ENCODE data around the gene PTCD1.
"Not testable (repeated sequence)": the region's sequence is repeated elsewhere in the genome, so short reads cannot be mapped to it uniquely, and the experiment has no call there.

The PTCD1 gene

GRCh38 chr7:99394188-99394502 is 44.5 kb downstream of the PTCD1 start:
- H3K4me1 ChIP-seq (ENCODE audit: control insufficient read depth in 1 of 2, insufficient read depth in 2 of 2, low read length in 2 of 2) = peaks cover 9 to 17% of the 10 kb centered on the region in 2 donors
- H3K4me3 ChIP-seq (ENCODE audit: low read depth in 1 of 2, low read length in 2 of 2) = no peak overlapping the region
- H3K27me3 ChIP-seq (ENCODE audit: low read depth, low read length) = no peaks in the 10 kb centered on the region
- no peak overlapping the region for H3K27ac ChIP-seq (ENCODE audit: low read length)
- no peaks in the 10 kb centered on the region for H3K9me3 ChIP-seq (ENCODE audit: control insufficient read depth in 1 of 2, low read length in 2 of 2)
- H3K36me3 ChIP-seq (ENCODE audit: control insufficient read depth in 1 of 2, insufficient read depth in 2 of 2, low read length in 2 of 2) = peaks cover 53 to 64% of the 10 kb centered on the region in 2 donors

- Histone ChIP-seq H3K4me1 (ENCODE audit: control insufficient read depth in 1 of 2, insufficient read depth in 2 of 2, low read length in 2 of 2) (peaks cover 9 to 17% of the 10 kb centered on the region in 2 donors), H3K27ac (ENCODE audit: low read length) (peak overlapping the region; percentile 7), H3K36me3 (ENCODE audit: control insufficient read depth in 1 of 2, insufficient read depth in 2 of 2, low read length in 2 of 2) (peaks cover 48 to 60% of the 10 kb centered on the region in 2 donors), H3K27me3 (ENCODE audit: low read depth, low read length) (no peaks in the 10 kb centered on the region), H3K9me3 (ENCODE audit: control insufficient read depth in 1 of 2, low read length in 2 of 2) (no peaks in the 10 kb centered on the region), H3K4me3 (ENCODE audit: low read depth in 1 of 2, low read length in 2 of 2) (peak overlapping the region; percentile 42 to 79)
Observed at GRCh38 chr7:99393355-99394187, 45.0 kb downstream of the PTCD1 start.

DNA sequence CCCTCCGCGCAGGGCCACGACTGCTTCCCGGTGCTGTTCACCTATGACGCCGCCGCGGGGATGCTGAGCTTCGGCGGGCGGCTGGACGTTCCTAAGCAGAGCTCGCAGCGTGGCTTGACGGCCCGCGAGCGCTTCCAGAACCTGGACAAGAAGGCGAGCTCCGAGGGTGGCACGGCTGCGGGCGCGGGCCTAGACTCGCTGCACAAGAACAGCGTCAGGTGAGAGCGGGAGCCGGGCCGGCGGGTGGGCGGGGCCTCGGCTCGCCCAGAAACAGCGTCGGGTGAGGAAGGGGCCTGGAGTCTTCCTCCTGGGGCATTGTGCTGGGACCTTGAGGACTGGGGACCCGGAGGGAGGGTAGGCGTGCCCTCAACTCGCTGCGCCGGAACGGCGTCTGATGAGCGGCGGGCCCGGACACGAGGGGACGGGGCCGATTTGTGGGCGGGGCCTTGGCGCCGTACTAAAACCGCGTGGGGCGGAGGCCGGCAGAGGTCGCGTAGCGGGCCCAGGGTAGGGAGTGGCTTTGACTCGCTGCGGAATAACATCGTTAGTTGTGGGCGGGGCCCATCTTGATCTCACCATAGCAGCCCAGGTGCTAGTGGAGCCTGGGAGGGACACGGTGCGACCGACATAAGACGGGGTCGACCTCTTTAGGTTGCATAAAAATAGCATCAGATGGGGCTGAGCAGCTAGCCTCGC is 45.8 kb downstream of the PTCD1 start:
- H3K4me1 ChIP-seq (ENCODE audit: control insufficient read depth in 1 of 2, insufficient read depth in 2 of 2, low read length in 2 of 2) = peaks cover 9 to 17% of the 10 kb centered on the region in 2 donors
- H3K36me3 ChIP-seq (ENCODE audit: control insufficient read depth in 1 of 2, insufficient read depth in 2 of 2, low read length in 2 of 2) = peaks cover 42 to 58% of the 10 kb centered on the region in 2 donors
- H3K4me3 ChIP-seq (ENCODE audit: low read depth in 1 of 2, low read length in 2 of 2) = peak overlapping the region; percentile 42 to 79
- H3K27me3 ChIP-seq (ENCODE audit: low read depth, low read length) = no peaks in the 10 kb centered on the region
- H3K9me3 ChIP-seq (ENCODE audit: control insufficient read depth in 1 of 2, low read length in 2 of 2) = no peaks in the 10 kb centered on the region
- H3K27ac ChIP-seq (ENCODE audit: low read length) = peak overlapping the region; percentile 7

DNA sequence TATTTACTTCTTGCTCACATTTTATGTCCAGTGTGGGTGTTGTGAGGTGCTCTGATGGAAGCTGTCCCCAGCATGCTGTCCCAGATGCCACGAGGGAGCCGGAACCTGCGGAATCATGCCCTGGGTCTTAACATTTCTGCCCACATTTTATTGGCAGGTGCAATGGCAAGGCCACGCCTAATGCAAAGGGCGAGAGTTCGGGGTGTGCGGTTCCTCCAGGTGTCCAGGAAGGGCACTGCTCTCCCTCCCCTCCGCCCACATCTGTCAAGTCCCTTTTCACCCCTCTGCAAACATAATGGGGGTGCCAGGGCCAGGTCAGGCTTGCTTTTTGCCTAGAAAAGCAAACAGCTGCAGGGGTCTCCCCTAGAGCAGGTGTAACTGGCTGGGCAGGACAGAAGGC is 46.6 kb downstream of the PTCD1 start:
- Histone ChIP-seq H3K27ac (ENCODE audit: low read length) (no peak overlapping the region), H3K4me3 (ENCODE audit: low read depth in 1 of 2, low read length in 2 of 2) (no peak overlapping the region), H3K27me3 (ENCODE audit: low read depth, low read length) (no peaks in the 10 kb centered on the region), H3K36me3 (ENCODE audit: control insufficient read depth in 1 of 2, insufficient read depth in 2 of 2, low read length in 2 of 2) (peaks cover 36 to 52% of the 10 kb centered on the region in 2 donors), H3K9me3 (ENCODE audit: control insufficient read depth in 1 of 2, low read length in 2 of 2) (no peaks in the 10 kb centered on the region), H3K4me1 (ENCODE audit: control insufficient read depth in 1 of 2, insufficient read depth in 2 of 2, low read length in 2 of 2) (peaks cover 9 to 17% of the 10 kb centered on the region in 2 donors)

- Histone ChIP-seq H3K27me3 (ENCODE audit: low read depth, low read length) (no peaks in the 10 kb centered on the region), H3K4me1 (ENCODE audit: control insufficient read depth in 1 of 2, insufficient read depth in 2 of 2, low read length in 2 of 2) (peaks cover 9 to 17% of the 10 kb centered on the region in 2 donors), H3K4me3 (ENCODE audit: low read depth in 1 of 2, low read length in 2 of 2) (no peak overlapping the region), H3K9me3 (ENCODE audit: control insufficient read depth in 1 of 2, low read length in 2 of 2) (no peaks in the 10 kb centered on the region), H3K36me3 (ENCODE audit: control insufficient read depth in 1 of 2, insufficient read depth in 2 of 2, low read length in 2 of 2) (peaks cover 40 to 56% of the 10 kb centered on the region in 2 donors), H3K27ac (ENCODE audit: low read length) (no peak overlapping the region)
Observed at GRCh38 chr7:99390941-99391602, 47.5 kb downstream of the PTCD1 start.

- Histone ChIP-seq H3K27ac (ENCODE audit: low read length) (no peak overlapping the region), H3K9me3 (ENCODE audit: control insufficient read depth in 1 of 2, low read length in 2 of 2) (no peaks in the 10 kb centered on the region), H3K4me1 (ENCODE audit: control insufficient read depth in 1 of 2, insufficient read depth in 2 of 2, low read length in 2 of 2) (peaks cover 9 to 17% of the 10 kb centered on the region in 2 donors), H3K27me3 (ENCODE audit: low read depth, low read length) (no peaks in the 10 kb centered on the region), H3K4me3 (ENCODE audit: low read depth in 1 of 2, low read length in 2 of 2) (no peak overlapping the region), H3K36me3 (ENCODE audit: control insufficient read depth in 1 of 2, insufficient read depth in 2 of 2, low read length in 2 of 2) (peaks cover 28 to 44% of the 10 kb centered on the region in 2 donors)
Observed at GRCh38 chr7:99389772-99390171, 48.8 kb downstream of the PTCD1 start.

- Histone ChIP-seq H3K4me1 (ENCODE audit: control insufficient read depth in 1 of 2, insufficient read depth in 2 of 2, low read length in 2 of 2) (peaks cover 5 to 8% of the 10 kb centered on the region in 2 donors), H3K36me3 (ENCODE audit: control insufficient read depth in 1 of 2, insufficient read depth in 2 of 2, low read length in 2 of 2) (peaks cover 27 to 40% of the 10 kb centered on the region in 2 donors)
Observed at GRCh38 chr7:99387912-99388311, 50.7 kb downstream of the PTCD1 start.

GRCh38 chr7:99387239-99387635 is 51.4 kb downstream of the PTCD1 start:
- not testable (repeated sequence) for H3K27ac ChIP-seq (ENCODE audit: low read length); H3K4me3 ChIP-seq (ENCODE audit: low read depth in 1 of 2, low read length in 2 of 2); H3K4me1 ChIP-seq (ENCODE audit: control insufficient read depth in 1 of 2, insufficient read depth in 2 of 2, low read length in 2 of 2); H3K27me3 ChIP-seq (ENCODE audit: low read depth, low read length); H3K9me3 ChIP-seq (ENCODE audit: control insufficient read depth in 1 of 2, low read length in 2 of 2)
- H3K36me3 ChIP-seq (ENCODE audit: control insufficient read depth in 1 of 2, insufficient read depth in 2 of 2, low read length in 2 of 2) = peaks cover 27 to 40% of the 10 kb centered on the region in 2 donors

More at GRCh38 chr7:99387912-99388311, 50.7 kb downstream of the PTCD1 start:
- no peak overlapping the region for H3K27ac ChIP-seq (ENCODE audit: low read length)
- no peaks in the 10 kb centered on the region for H3K9me3 ChIP-seq (ENCODE audit: control insufficient read depth in 1 of 2, low read length in 2 of 2)
- no peak overlapping the region for H3K4me3 ChIP-seq (ENCODE audit: low read depth in 1 of 2, low read length in 2 of 2)
- H3K27me3 ChIP-seq (ENCODE audit: low read depth, low read length) = no peaks in the 10 kb centered on the region

DNA sequence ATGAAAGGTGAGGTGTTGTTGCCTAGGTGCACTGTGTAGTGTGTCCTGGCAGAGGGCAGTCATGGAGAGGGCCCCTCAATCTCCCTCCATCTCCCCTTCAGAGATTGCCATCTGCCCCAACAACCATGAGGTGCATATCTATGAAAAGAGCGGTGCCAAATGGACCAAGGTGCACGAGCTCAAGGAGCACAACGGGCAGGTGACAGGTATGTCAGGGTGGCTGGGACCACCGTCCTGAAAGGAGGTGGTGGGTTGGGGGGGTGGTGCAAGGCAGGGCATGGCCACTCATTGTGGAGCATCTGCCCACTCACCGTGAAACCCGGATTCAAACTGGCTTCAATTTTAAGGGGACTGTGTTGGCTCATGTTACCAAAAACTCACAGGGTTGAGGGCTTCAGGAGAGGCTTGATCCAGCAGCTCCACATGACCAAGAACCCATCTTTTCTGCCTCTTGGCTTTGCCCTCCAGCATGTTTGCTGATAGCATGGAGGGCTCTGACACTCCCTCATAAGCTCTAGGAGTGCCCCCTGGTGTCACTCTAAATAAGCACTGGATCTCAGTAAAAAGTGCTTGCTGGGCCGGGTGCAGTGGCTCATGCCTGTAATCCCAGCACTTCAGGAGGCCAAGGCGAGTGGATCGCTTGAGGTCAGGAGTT is 51.9 kb downstream of the PTCD1 start:
- no peak overlapping the region for H3K27ac ChIP-seq (ENCODE audit: low read length)
- H3K9me3 ChIP-seq (ENCODE audit: control insufficient read depth in 1 of 2, low read length in 2 of 2) = no peaks in the 10 kb centered on the region
- peaks cover 27 to 40% of the 10 kb centered on the region in 2 donors for H3K36me3 ChIP-seq (ENCODE audit: control insufficient read depth in 1 of 2, insufficient read depth in 2 of 2, low read length in 2 of 2)
- peaks cover 0 to 1% of the 10 kb centered on the region in 2 donors for H3K4me1 ChIP-seq (ENCODE audit: control insufficient read depth in 1 of 2, insufficient read depth in 2 of 2, low read length in 2 of 2)
- H3K27me3 ChIP-seq (ENCODE audit: low read depth, low read length) = no peaks in the 10 kb centered on the region
- no peak overlapping the region for H3K4me3 ChIP-seq (ENCODE audit: low read depth in 1 of 2, low read length in 2 of 2)

DNA sequence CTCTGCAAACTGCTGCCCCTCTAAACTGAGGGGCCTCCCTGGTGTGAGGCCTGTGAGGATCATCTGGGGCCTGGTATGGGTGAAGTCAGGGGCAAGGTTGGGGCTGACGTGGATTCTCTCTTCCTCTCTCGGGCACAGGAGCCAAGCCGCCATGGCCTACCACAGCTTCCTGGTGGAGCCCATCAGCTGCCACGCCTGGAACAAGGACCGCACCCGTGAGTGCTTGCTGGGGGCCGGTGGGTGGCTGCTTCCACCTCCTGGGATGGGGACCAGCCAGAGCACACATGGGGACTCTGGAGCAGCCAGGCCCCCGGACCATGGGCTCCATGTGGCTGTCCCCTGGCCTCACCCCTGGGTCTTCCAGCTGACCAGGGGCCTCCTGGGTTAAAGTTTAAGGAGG is 53.0 kb downstream of the PTCD1 start:
- no peak overlapping the region for H3K27ac ChIP-seq (ENCODE audit: low read length)
- H3K9me3 ChIP-seq (ENCODE audit: control insufficient read depth in 1 of 2, low read length in 2 of 2) = no peaks in the 10 kb centered on the region
- no peaks in the 10 kb centered on the region for H3K27me3 ChIP-seq (ENCODE audit: low read depth, low read length)
- peaks cover 0 to 13% of the 10 kb centered on the region in 2 donors for H3K4me1 ChIP-seq (ENCODE audit: control insufficient read depth in 1 of 2, insufficient read depth in 2 of 2, low read length in 2 of 2)
- H3K36me3 ChIP-seq (ENCODE audit: control insufficient read depth in 1 of 2, insufficient read depth in 2 of 2, low read length in 2 of 2) = peaks cover 27 to 33% of the 10 kb centered on the region in 2 donors
- H3K4me3 ChIP-seq (ENCODE audit: low read depth in 1 of 2, low read length in 2 of 2) = no peak overlapping the region

GRCh38 chr7:99384523-99384922 is 54.1 kb downstream of the PTCD1 start:
- peaks cover 19 to 22% of the 10 kb centered on the region in 2 donors for H3K36me3 ChIP-seq (ENCODE audit: control insufficient read depth in 1 of 2, insufficient read depth in 2 of 2, low read length in 2 of 2)
- no peaks in the 10 kb centered on the region for H3K9me3 ChIP-seq (ENCODE audit: control insufficient read depth in 1 of 2, low read length in 2 of 2)
- H3K27me3 ChIP-seq (ENCODE audit: low read depth, low read length) = no peaks in the 10 kb centered on the region
- peaks cover 0 to 23% of the 10 kb centered on the region in 2 donors for H3K4me1 ChIP-seq (ENCODE audit: control insufficient read depth in 1 of 2, insufficient read depth in 2 of 2, low read length in 2 of 2)
- no peak overlapping the region for H3K4me3 ChIP-seq (ENCODE audit: low read depth in 1 of 2, low read length in 2 of 2)
- H3K27ac ChIP-seq (ENCODE audit: low read length) = no peak overlapping the region
